Stomach (tissue), 19 donors: ENCODE measurements around the gene PNRC2. TPM values are rescaled to one million over a fixed set of nuclear protein-coding genes. Genes with fewer than 3 reads are reported as not detected.

Experiments
- DNase-seq, 2 donors: peaks; one replicate each; pipeline versions ENCODE4 v3.0.0 to v3.0.0-alpha.2; 2013 to 2019
- H3K27ac ChIP-seq, 5 donors: fragments of 200-600 bp in 4 of 5; sonication (generic) in 4 of 5; one replicate each; pipeline ENCODE4 v1.5.1; 2013 to 2019; ENCODE audit warnings: mild to moderate bottlenecking in 1 of 5, moderate library complexity in 1 of 5
- H3K27me3 ChIP-seq, 3 donors: fragments of 200-600 bp; sonication (generic); one replicate each; pipeline ENCODE4 v1.5.1; 2017 to 2019; ENCODE audit warnings: mixed run types in 1 of 3
- H3K36me3 ChIP-seq, 4 donors: fragments of 200-600 bp; sonication (generic); 1 replicate in 3 of 4; 2 replicates in 1 of 4; pipeline ENCODE4 v1.5.1; 2016 to 2019
- H3K4me1 ChIP-seq, 4 donors: fragments of 200-600 bp; sonication (generic); one replicate each; pipeline ENCODE4 v1.5.1; 2016 to 2019
- H3K4me3 ChIP-seq, 4 donors: fragments of 200-600 bp; sonication (generic) in 3 of 4; one replicate each; pipeline ENCODE4 v1.5.1; 2016 to 2019; ENCODE audit warnings: mild to moderate bottlenecking in 1 of 4
- H3K9me3 ChIP-seq, 4 donors: fragments of 200-600 bp; sonication (generic); one replicate each; pipeline ENCODE4 v1.5.1; 2016 to 2019
- EP300 ChIP-seq: sonication (generic); formaldehyde crosslinking; IDR thresholded peaks from one replicate; pipeline ENCODE4 v1.6.1; 2017; ENCODE audit warnings: antibody characterized with exemption
- POLR2A ChIP-seq, 4 donors: fragments of 450-650 bp; IDR thresholded peaks; one replicate each; pipeline ENCODE4 v1.6.1; 2016; ENCODE audit warnings: antibody characterized with exemption in 4 of 4, control low read depth in 2 of 4, mild to moderate bottlenecking in 1 of 4, moderate library complexity in 1 of 4
- POLR2AphosphoS5 ChIP-seq, 3 donors: sonication (generic); formaldehyde crosslinking; IDR thresholded peaks; one replicate each; pipeline ENCODE4 v1.6.1; 2016; ENCODE audit warnings: antibody characterized with exemption in 3 of 3
- WGBS, 5 donors: extraction: QIAGEN DNeasy Blood & Tissue Kit in 3 of 5; methylation state at CpG; one replicate each; pipeline versions ENCODE4 v1.1.5 to v1.1.7; 2013 to 2018; 5-methylcytosine and 5-hydroxymethylcytosine counted together
- intact Hi-C: fragments of 100-400 bp; cut with DNase I; formaldehyde crosslinking; loops from one replicate; pipeline ENCODE4 v1.15.1; 2023; ENCODE audit warnings: low total_unique reads
- long read RNA-seq, 10 donors: transcript quantifications; one replicate each; lab custom pipeline, GENCODE V29; 2026
- polyA plus RNA-seq, 3 donors: library from polyadenylated mRNA; stranded (reverse); fragments of 200-250 nt; gene quantifications; one replicate each; pipeline ENCODE4 v1.2.3, GENCODE V29; 2013
- total RNA-seq, 5 donors: library from RNA; depleted of rRNA; stranded (reverse); fragments of >200 nt; gene quantifications; one replicate each; pipeline versions ENCODE4 v1.1.0 to v1.2.3, GENCODE V29; 2014 to 2016
- TF ChIP-seq, protein P1 (sequence below), 7 experiments: fragments of 450-650 bp in 4 of 7; fragments of 200-600 bp in 3 of 7; sonication (generic) in 3 of 7; IDR thresholded peaks; one replicate each; pipeline ENCODE4 v1.5.1; 2016 to 2019; ENCODE audit warnings: antibody characterized with exemption in 7 of 7, control low read depth in 2 of 7, mild to moderate bottlenecking in 1 of 7
- donor health status: healthy with polysubstance abuse.
- donor health status: Bipolar disorder and iron deficiency.
- donor health status: healthy.

PNRC2 gene, protein sequence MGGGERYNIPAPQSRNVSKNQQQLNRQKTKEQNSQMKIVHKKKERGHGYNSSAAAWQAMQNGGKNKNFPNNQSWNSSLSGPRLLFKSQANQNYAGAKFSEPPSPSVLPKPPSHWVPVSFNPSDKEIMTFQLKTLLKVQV
- 100 to 1,000 TPM in 1 of 5 donors, 10 to 100 TPM in 4; 38.5 to 181 (median 66.6) TPM for total RNA-seq
- polyA plus RNA-seq: 100 to 1,000 TPM in 2 of 3 donors, 10 to 100 TPM in 1; 59.3 to 172 (median 103) TPM
- long read RNA-seq, donor 1, transcript PNRC2-201 (3 exons, 2,416 nt): major isoform, 60 of 71 reads
- long read RNA-seq, donor 1, partial matches to known transcripts: 6 of 71 reads
- long read RNA-seq, donor 1, other reads (novel, unspliced or antisense): 0 of 71 reads
- long read RNA-seq, donor 2, transcript PNRC2-201 (3 exons, 2,416 nt): major isoform, 65 of 72 reads
- long read RNA-seq, donor 2, partial matches to known transcripts: 0 of 72 reads
- long read RNA-seq, donor 2, other reads (novel, unspliced or antisense): 0 of 72 reads
- long read RNA-seq, donor 3, transcript PNRC2-201 (3 exons, 2,416 nt): major isoform, 61 of 84 reads
- long read RNA-seq, donor 3, partial matches to known transcripts: 5 of 84 reads
- long read RNA-seq, donor 3, other reads (novel, unspliced or antisense): 16 of 84 reads
- long read RNA-seq, donor 4, transcript PNRC2-201 (3 exons, 2,416 nt): major isoform, 7 of 8 reads
- long read RNA-seq, donor 4, partial matches to known transcripts: 0 of 8 reads
- long read RNA-seq, donor 4, other reads (novel, unspliced or antisense): 0 of 8 reads
- long read RNA-seq, donor 5, transcript PNRC2-201 (3 exons, 2,416 nt): major isoform, 74 of 86 reads
- long read RNA-seq, donor 5, partial matches to known transcripts: 10 of 86 reads
- long read RNA-seq, donor 5, other reads (novel, unspliced or antisense): 0 of 86 reads
- long read RNA-seq, donor 6: 0 reads
- long read RNA-seq, donor 7, transcript PNRC2-201 (3 exons, 2,416 nt): major isoform, 84 of 91 reads
- long read RNA-seq, donor 7, partial matches to known transcripts: 0 of 91 reads
- long read RNA-seq, donor 7, other reads (novel, unspliced or antisense): 0 of 91 reads
- long read RNA-seq, donor 8, transcript PNRC2-204 (2 exons, 171 nt): minor isoform, 5 of 97 reads
- long read RNA-seq, donor 8, transcript PNRC2-201 (3 exons, 2,416 nt): major isoform, 88 of 97 reads
- long read RNA-seq, donor 8, partial matches to known transcripts: 0 of 97 reads
- long read RNA-seq, donor 8, other reads (novel, unspliced or antisense): 0 of 97 reads
- long read RNA-seq, donor 9, transcript PNRC2-201 (3 exons, 2,416 nt): major isoform, 59 of 75 reads
- long read RNA-seq, donor 9, partial matches to known transcripts: 11 of 75 reads
- long read RNA-seq, donor 9, other reads (novel, unspliced or antisense): 0 of 75 reads
- long read RNA-seq, donor 10, transcript PNRC2-201 (3 exons, 2,416 nt): major isoform, 28 of 32 reads
- long read RNA-seq, donor 10, partial matches to known transcripts: 0 of 32 reads
- long read RNA-seq, donor 10, other reads (novel, unspliced or antisense): 0 of 32 reads

DNA sequence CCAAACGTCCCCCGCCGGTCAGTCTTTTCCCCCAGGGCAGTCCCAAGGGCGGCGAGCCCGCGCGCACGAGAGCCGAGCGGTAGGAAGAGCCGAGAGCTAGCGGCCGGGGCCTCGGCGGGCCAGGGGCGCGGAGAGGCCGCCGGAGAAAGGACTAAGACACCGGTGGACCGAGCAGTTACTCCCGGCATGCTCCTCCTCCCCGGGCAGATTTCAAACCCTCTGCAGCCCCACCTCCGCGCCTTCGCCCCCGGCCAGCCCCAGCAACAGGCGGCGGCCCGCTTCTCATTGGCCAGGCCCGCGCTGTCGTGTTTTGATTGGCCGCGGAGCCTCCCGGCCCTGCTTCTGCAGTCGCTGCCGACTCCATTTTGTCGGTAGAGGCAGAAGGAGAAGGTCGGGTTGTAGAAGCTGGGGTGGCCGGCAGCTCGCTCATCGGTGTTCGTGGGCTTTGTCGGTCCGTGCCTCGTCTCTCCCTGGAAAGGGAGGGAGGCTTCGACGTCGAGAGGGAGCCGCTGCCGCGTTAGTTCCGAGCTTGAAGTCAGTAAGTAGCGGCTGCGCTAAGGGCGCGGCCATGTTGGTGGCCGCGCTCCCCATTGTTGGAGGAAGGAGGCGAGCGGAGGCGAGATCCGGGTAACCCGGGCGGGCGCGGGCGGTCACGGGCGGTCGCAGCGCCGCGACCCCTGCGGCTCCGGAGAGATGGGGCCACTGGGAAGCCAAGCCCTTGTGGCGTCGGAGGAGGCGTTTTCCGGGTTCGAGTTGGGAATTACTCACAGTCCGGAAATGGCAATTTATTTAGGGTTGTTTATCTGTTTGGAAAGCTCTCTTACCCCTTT is at the start of gene PNRC2:
TSS of gene PNRC2 (plus strand) at position 368 of the 830 bp plus-strand sequence. CDS start 1,630 bp downstream, outside the sequence.
- Histone ChIP-seq H3K27me3 (no peaks in the 10 kb centered on the region), H3K4me1 (peaks cover 50 to 78% (median 70%) of the 10 kb centered on the region in 4 donors), H3K4me3 (peak within 1 kb of the TSS; percentile 65 to 80 (median 72)), H3K9me3 (no peaks in the 10 kb centered on the region), H3K27ac (peak within 1 kb of the TSS; percentile 97 to 100 (median 99)), H3K36me3 (peaks cover 8 to 25% (median 20%) of the 10 kb centered on the region in 4 donors)
- DNase-seq: peak; percentile 98 to 99
- WGBS, 5 donors: 0% methylated on average over 45 to 84 of the region's 84 CpGs
- intact Hi-C loops: no loop called here
- TF ChIP-seq POLR2A (IDR thresholded peaks at IDR 0.05) (peak in 2 of 4 donors; percentile 92 to 95), POLR2AphosphoS5 (IDR thresholded peaks at IDR 0.05) (peak; percentile 76 to 96 (median 95)), EP300 (no peak)
- TF ChIP-seq, protein P1, sequence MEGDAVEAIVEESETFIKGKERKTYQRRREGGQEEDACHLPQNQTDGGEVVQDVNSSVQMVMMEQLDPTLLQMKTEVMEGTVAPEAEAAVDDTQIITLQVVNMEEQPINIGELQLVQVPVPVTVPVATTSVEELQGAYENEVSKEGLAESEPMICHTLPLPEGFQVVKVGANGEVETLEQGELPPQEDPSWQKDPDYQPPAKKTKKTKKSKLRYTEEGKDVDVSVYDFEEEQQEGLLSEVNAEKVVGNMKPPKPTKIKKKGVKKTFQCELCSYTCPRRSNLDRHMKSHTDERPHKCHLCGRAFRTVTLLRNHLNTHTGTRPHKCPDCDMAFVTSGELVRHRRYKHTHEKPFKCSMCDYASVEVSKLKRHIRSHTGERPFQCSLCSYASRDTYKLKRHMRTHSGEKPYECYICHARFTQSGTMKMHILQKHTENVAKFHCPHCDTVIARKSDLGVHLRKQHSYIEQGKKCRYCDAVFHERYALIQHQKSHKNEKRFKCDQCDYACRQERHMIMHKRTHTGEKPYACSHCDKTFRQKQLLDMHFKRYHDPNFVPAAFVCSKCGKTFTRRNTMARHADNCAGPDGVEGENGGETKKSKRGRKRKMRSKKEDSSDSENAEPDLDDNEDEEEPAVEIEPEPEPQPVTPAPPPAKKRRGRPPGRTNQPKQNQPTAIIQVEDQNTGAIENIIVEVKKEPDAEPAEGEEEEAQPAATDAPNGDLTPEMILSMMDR (IDR thresholded peaks at IDR 0.05): no peak

GRCh38 chr1:23910144-23910543 is 49.5 kb upstream of the PNRC2 start:
- H3K27ac ChIP-seq: no peak overlapping the region
- peaks cover 6 to 27% (median 9%) of the 10 kb centered on the region in 4 donors for H3K4me1 ChIP-seq
- H3K9me3 ChIP-seq: no peaks in the 10 kb centered on the region
- no peak overlapping the region for H3K4me3 ChIP-seq
- peaks cover 0 to 13% (median 0%) of the 10 kb centered on the region in 3 donors for H3K27me3 ChIP-seq
- no peaks in the 10 kb centered on the region for H3K36me3 ChIP-seq
- intact Hi-C loops: no loop called here
- DNase-seq: no peak
- 88 to 93% (median 91%) methylated on average over 8 of the region's 8 CpGs for WGBS, 5 donors
- TF ChIP-seq POLR2A (IDR thresholded peaks at IDR 0.05) (no peak), POLR2AphosphoS5 (IDR thresholded peaks at IDR 0.05) (no peak), EP300 (no peak)

DNA sequence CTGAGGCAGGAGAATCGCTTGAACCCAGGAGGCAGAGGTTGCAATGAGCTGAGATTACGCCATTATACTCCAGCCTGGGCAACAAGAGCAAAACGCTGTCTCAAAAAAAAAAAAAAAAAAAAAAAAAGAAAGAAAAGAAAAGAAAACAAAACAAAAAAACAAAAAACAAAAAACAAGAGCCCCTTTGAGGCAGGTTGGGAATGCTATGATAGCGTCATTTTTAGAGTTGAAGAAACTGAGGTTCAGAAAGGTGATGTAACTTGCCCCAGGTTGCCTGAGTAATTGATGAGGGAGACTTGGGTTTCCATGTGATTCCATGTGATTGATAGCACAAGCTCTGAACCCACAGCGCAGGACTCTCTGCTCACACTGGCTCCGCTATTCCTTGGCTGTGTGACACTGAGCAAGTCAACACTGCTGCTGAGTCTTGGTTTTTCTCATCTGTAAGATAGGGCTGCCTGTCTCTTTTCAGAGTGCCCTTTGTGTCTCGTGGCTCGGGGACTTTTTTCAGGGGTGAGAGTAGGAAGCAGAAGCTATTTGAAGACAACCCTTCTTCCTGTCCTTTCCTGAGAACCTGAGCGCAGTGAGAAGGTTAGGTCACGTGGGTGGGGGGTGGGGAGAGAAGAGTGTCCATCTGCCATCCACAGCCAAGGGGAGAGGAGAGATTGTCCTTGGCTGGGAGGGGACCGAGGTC is 48.9 kb upstream of the PNRC2 start:
- Histone ChIP-seq H3K4me1 (peaks cover 6 to 29% (median 9%) of the 10 kb centered on the region in 4 donors), H3K27me3 (peaks cover 0 to 13% (median 0%) of the 10 kb centered on the region in 3 donors), H3K9me3 (no peaks in the 10 kb centered on the region), H3K27ac (no peak overlapping the region), H3K4me3 (no peak overlapping the region), H3K36me3 (no peaks in the 10 kb centered on the region)
- intact Hi-C loops: no loop called here
- TF ChIP-seq, protein P1 (IDR thresholded peaks at IDR 0.05): no peak
- no peak for DNase-seq
- 66 to 80% (median 76%) methylated on average over 11 of the region's 11 CpGs for WGBS, 5 donors
